Breast epithelium (tissue), 4 donors: ENCODE measurements around the gene RABL2B. TPM values are rescaled to one million over a fixed set of nuclear protein-coding genes. Genes with fewer than 3 reads are reported as not detected.

Experiments used
- DNase-seq, 2 donors: peaks; one replicate each; pipeline ENCODE4 v3.0.0-alpha.2; 2019; ENCODE audit warnings: low spot score in 2 of 2
- H3K27ac ChIP-seq, 2 donors: fragments of 200-600 bp; sonication (generic) in 1 of 2; one replicate each; pipeline ENCODE4 v1.5.1; 2016 to 2019; ENCODE audit warnings: mild to moderate bottlenecking in 1 of 2
- H3K27me3 ChIP-seq, 2 donors: fragments of 200-600 bp; sonication (generic) in 1 of 2; one replicate each; pipeline versions ENCODE4 v1.5.1 to v1.6.0; 2017 to 2019; ENCODE audit warnings: control low read depth in 1 of 2, mild to moderate bottlenecking in 1 of 2
- H3K36me3 ChIP-seq: fragments of 200-600 bp; one replicate; pipeline ENCODE4 v1.5.1; 2019
- H3K4me1 ChIP-seq, 2 donors: fragments of 200-600 bp; sonication (generic); one replicate each; pipeline ENCODE4 v1.5.1; 2016 to 2019; ENCODE audit warnings: control low read depth in 1 of 2
- H3K4me3 ChIP-seq, 3 donors: fragments of 200-600 bp; sonication (generic); 1 replicate in 2 of 3; 2 replicates in 1 of 3; pipeline ENCODE4 v1.5.1; 2016 to 2019; ENCODE audit warnings: mild to moderate bottlenecking in 3 of 3, moderate library complexity in 2 of 3
- H3K9me3 ChIP-seq, 2 donors: fragments of 200-600 bp; sonication (generic) in 1 of 2; one replicate each; pipeline ENCODE4 v1.5.1; 2016 to 2019; ENCODE audit warnings: control low read depth in 1 of 2
- POLR2A ChIP-seq: fragments of 450-650 bp; IDR thresholded peaks from one replicate; pipeline ENCODE4 v1.6.1; 2016; ENCODE audit warnings: antibody characterized with exemption, mild to moderate bottlenecking, moderate library complexity
- POLR2AphosphoS5 ChIP-seq, 3 donors: sonication (generic); formaldehyde crosslinking; IDR thresholded peaks; one replicate each; pipeline ENCODE4 v1.6.1; 2017; ENCODE audit warnings: antibody characterized with exemption in 3 of 3
- intact Hi-C: fragments of 100-400 bp; cut with DNase I; formaldehyde crosslinking; loops from one replicate; pipeline ENCODE4 v1.15.1; 2023; ENCODE audit warnings: low total_unique reads
- total RNA-seq, 3 donors: library from RNA; depleted of rRNA; stranded (reverse); fragments of >200 nt; gene quantifications; one replicate each; pipeline ENCODE4 v1.1.0, GENCODE V29; 2016
- TF ChIP-seq, protein P1 (sequence below), 3 donors: fragments of 450-650 bp; IDR thresholded peaks; one replicate each; pipeline ENCODE4 v1.5.1; 2016 to 2017; ENCODE audit warnings: antibody characterized with exemption in 3 of 3, mild to moderate bottlenecking in 3 of 3, moderate library complexity in 3 of 3

RABL2B gene
- total RNA-seq, 3 donors from 2014 or later, result 16.0 to 33.1 (median 32.1) TPM

DNA sequence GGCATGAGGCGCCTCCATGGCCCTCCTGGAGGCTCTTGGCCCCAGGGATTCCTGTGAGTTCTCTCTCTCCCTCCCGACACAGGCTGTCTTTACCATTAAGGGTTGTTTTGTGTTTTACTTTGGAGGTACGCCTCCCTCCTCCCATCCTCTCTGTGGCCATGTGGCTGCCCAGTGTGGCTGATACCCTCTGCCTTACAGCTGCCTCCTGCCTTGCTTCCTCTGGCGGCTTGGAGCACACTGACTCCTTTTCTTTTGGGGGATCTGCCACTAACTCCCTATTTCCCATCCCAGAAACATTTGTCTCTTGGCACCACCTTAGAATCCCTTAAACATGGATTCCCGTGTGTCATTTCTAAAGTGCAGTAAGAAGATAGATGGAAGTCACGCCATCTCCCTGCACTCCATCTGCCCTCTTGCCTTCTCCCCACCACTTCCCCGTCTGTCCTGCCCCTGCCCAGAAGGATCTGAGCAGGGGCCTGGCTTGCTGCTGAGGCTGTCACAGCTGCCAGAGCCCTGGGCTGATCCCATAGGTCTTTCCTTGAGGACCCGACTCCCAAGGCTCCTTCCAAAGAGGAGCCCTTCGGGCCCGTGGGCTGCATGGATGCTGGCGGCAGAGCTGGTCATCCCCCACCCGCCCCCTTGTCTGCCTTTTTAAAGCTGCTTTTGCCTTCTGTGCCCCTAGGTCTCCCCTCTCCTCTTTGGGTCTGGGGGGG lies 60.6 kb downstream of the RABL2B start:
- Histone ChIP-seq H3K36me3 (no peaks in the 10 kb centered on the region), H3K4me1 (no peaks in the 10 kb centered on the region), H3K27ac (no peak overlapping the region), H3K27me3 (peaks cover 0 to 23% of the 10 kb centered on the region in 2 donors), H3K4me3 (no peak overlapping the region), H3K9me3 (no peaks in the 10 kb centered on the region)
- no peak for TF ChIP-seq POLR2AphosphoS5 (IDR thresholded peaks at IDR 0.05)
- TF ChIP-seq POLR2A, result no peak
- TF ChIP-seq, protein P1, sequence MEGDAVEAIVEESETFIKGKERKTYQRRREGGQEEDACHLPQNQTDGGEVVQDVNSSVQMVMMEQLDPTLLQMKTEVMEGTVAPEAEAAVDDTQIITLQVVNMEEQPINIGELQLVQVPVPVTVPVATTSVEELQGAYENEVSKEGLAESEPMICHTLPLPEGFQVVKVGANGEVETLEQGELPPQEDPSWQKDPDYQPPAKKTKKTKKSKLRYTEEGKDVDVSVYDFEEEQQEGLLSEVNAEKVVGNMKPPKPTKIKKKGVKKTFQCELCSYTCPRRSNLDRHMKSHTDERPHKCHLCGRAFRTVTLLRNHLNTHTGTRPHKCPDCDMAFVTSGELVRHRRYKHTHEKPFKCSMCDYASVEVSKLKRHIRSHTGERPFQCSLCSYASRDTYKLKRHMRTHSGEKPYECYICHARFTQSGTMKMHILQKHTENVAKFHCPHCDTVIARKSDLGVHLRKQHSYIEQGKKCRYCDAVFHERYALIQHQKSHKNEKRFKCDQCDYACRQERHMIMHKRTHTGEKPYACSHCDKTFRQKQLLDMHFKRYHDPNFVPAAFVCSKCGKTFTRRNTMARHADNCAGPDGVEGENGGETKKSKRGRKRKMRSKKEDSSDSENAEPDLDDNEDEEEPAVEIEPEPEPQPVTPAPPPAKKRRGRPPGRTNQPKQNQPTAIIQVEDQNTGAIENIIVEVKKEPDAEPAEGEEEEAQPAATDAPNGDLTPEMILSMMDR (IDR thresholded peaks at IDR 0.05), result no peak
- intact Hi-C loops, result no loop called here
- DNase-seq, result no peak

DNA sequence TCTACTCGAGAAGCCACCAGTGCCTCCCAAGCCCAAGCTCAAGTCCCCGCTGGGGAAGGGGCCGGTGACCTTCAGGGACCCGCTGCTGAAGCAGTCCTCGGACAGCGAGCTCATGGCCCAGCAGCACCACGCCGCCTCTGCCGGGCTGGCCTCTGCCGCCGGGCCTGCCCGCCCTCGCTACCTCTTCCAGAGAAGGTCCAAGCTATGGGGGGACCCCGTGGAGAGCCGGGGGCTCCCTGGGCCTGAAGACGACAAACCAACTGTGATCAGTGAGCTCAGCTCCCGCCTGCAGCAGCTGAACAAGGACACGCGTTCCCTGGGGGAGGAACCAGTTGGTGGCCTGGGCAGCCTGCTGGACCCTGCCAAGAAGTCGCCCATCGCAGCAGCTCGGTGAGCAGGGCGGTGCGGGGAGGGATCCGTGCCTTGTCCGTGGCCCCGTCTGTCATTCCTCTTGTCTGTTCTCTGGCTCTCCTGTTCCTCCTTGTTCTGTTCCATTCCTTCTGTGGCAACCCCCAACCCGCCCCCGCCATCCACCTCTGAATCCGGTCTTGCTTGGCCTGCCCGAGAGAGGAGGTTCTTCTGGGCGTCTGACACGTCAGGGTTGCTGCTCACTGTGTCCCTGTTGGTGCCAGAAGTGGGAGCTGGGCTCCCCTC lies 61.3 kb downstream of the RABL2B start:
- H3K4me1 ChIP-seq, result no peaks in the 10 kb centered on the region
- no peaks in the 10 kb centered on the region for H3K36me3 ChIP-seq
- no peaks in the 10 kb centered on the region for H3K9me3 ChIP-seq
- intact Hi-C loops, result no loop called here
- DNase-seq, result no peak
- peaks cover 0 to 23% of the 10 kb centered on the region in 2 donors for H3K27me3 ChIP-seq
- H3K4me3 ChIP-seq, result no peak overlapping the region
- TF ChIP-seq, protein P1 (IDR thresholded peaks at IDR 0.05), result no peak
- H3K27ac ChIP-seq, result no peak overlapping the region

DNA sequence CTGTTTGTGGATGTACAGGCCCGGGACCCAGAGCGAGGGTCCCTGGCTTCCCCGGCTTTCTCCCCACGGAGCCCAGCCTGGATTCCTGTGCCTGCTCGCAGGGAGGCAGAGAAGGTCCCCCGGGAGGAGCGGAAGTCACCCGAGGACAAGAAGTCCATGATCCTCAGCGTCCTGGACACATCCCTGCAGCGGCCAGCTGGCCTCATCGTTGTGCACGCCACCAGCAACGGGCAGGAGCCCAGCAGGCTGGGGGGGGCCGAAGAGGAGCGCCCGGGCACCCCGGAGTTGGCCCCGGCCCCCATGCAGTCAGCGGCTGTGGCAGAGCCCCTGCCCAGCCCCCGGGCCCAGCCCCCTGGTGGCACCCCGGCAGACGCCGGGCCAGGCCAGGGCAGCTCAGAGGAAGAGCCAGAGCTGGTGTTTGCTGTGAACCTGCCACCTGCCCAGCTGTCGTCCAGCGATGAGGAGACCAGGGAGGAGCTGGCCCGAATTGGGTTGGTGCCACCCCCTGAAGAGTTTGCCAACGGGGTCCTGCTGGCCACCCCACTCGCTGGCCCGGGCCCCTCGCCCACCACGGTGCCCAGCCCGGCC lies 62.1 kb downstream of the RABL2B start:
- H3K9me3 ChIP-seq, result no peaks in the 10 kb centered on the region
- no peak overlapping the region for H3K4me3 ChIP-seq
- intact Hi-C loops, result no loop called here
- no peaks in the 10 kb centered on the region for H3K36me3 ChIP-seq
- H3K27me3 ChIP-seq, result peaks cover 0 to 23% of the 10 kb centered on the region in 2 donors
- no peaks in the 10 kb centered on the region for H3K4me1 ChIP-seq
- TF ChIP-seq POLR2A, result no peak
- no peak for TF ChIP-seq POLR2AphosphoS5 (IDR thresholded peaks at IDR 0.05)
- TF ChIP-seq, protein P1 (IDR thresholded peaks at IDR 0.05), result no peak
- DNase-seq, result no peak
- H3K27ac ChIP-seq, result no peak overlapping the region

DNA sequence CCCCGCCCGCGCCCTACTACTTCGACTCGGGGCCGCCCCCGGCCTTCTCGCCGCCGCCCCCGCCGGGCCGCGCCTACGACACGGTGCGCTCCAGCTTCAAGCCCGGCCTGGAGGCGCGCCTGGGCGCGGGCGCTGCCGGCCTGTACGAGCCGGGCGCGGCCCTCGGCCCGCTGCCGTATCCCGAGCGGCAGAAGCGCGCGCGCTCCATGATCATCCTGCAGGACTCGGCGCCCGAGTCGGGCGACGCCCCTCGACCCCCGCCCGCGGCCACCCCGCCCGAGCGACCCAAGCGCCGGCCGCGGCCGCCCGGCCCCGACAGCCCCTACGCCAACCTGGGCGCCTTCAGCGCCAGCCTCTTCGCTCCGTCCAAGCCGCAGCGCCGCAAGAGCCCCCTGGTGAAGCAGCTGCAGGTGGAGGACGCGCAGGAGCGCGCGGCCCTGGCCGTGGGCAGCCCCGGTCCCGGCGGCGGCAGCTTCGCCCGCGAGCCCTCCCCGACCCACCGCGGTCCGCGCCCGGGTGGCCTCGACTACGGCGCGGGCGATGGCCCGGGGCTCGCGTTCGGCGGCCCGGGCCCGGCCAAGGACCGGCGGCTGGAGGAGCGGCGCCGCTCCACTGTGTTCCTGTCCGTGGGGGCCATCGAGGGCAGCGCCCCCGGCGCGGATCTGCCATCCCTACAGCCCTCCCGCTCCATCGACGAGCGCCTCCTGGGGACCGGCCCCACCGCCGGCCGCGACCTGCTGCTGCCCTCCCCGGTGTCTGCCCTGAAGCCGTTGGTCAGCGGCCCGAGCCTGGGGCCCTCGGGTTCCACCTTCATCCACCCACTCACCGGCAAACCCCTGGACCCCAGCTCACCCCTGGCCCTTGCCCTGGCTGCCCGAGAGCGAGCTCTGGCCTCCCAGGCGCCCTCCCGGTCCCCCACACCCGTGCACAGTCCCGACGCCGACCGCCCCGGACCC lies 62.9 kb downstream of the RABL2B start:
- intact Hi-C loops, result no loop called here
- DNase-seq, result no peak
- H3K36me3 ChIP-seq, result no peaks in the 10 kb centered on the region
- TF ChIP-seq, protein P1 (IDR thresholded peaks at IDR 0.05), result no peak
- TF ChIP-seq POLR2AphosphoS5 (IDR thresholded peaks at IDR 0.05), result no peak
- no peak for TF ChIP-seq POLR2A
- H3K27ac ChIP-seq, result no peak overlapping the region
- H3K9me3 ChIP-seq, result no peaks in the 10 kb centered on the region
- no peaks in the 10 kb centered on the region for H3K4me1 ChIP-seq
- peak overlapping the region in 2 of 3 donors; percentile 21 to 57 for H3K4me3 ChIP-seq
- H3K27me3 ChIP-seq, result peaks cover 0 to 23% of the 10 kb centered on the region in 2 donors
